Ovary (tissue), 3 donors: Measurements from ENCODE around the gene OVAAL.

Source experiments
- CTCF ChIP-seq, 3 donors: fragments of 450-650 bp in 2 of 3; fragments of 200-600 bp in 1 of 3; IDR thresholded peaks; one replicate each; pipeline versions ENCODE4 v1.5.1 to v1.8.0; 2016 to 2022; ENCODE audit warnings: antibody characterized with exemption in 3 of 3, mild to moderate bottlenecking in 1 of 3
- EP300 ChIP-seq: sonication (generic); formaldehyde crosslinking; IDR thresholded peaks from one replicate; pipeline ENCODE4 v1.6.1; 2017; ENCODE audit warnings: antibody characterized with exemption
- donor health status: DM: no; HTN: no; CAD: no.

DNA sequence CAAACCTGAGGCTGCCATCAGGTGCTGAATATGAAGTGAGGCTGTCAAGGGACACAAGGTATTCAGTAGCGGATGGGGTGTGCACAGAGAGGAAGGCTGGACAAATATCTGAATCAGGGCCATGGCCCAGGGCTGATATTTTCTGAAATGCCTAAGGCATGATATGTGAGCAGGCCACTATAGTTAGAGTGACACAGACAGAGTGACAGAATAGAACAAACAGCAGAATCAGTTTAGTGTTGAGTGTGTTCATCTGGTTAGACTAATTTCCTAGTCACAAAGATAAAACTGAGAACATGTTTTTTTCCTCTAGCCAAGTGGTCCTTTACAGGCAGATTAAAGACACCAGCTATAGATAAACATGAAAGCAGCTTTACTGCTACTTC, 3.9 kb downstream of the OVAAL start:
- TF ChIP-seq EP300 (no peak), CTCF (IDR thresholded peaks at IDR 0.05) (no peak)
